NCI-H774 (cell line): ENCODE data around the gene CENPB.
"Not testable (repeated sequence)": the region's sequence is repeated elsewhere in the genome, so short reads cannot be mapped to it uniquely, and the experiment has no call there.

Experiments
- DNase-seq: peaks from one replicate; lab custom pipeline; 2025; lab: John Stamatoyannopoulos, UW

Gene CENPB, protein sequence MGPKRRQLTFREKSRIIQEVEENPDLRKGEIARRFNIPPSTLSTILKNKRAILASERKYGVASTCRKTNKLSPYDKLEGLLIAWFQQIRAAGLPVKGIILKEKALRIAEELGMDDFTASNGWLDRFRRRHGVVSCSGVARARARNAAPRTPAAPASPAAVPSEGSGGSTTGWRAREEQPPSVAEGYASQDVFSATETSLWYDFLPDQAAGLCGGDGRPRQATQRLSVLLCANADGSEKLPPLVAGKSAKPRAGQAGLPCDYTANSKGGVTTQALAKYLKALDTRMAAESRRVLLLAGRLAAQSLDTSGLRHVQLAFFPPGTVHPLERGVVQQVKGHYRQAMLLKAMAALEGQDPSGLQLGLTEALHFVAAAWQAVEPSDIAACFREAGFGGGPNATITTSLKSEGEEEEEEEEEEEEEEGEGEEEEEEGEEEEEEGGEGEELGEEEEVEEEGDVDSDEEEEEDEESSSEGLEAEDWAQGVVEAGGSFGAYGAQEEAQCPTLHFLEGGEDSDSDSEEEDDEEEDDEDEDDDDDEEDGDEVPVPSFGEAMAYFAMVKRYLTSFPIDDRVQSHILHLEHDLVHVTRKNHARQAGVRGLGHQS

DNA sequence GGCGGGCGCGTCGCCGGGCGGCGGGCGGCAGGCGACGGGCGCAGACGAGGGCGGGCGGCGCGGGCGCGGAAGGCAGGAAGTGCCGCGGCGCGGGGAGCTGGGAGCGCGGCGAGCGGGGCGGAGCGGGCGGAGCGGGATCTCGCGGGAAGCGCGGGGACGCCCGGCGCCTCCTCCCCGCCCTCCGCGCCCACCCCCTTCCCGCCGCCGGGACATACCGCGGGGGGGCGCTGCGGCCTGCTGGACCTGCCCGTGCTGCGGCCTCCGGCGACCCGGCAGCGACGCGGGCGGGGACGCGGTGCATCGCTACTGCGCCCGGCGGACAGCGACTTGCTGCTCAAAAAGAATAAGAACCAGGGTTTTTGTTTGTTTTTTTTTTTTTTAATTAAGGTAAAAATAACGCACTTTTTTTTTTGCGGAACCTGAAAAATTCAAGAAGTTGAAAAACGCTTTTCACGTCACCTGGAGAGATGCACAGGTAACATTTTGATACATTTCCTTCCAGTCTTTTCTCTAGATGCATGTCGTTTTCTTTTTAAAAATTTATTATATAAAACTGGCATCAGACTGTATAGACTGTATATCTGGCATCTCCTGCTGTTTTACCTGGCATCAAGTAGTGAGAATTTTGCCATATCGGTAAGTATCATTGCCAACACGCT lies at the start of gene CENPB:
TSS of gene CENPB (minus strand) at position 76 of the 659 bp plus-strand sequence. CDS start 257 bp downstream, outside the sequence.
- peak; percentile 83 for DNase-seq

DNA sequence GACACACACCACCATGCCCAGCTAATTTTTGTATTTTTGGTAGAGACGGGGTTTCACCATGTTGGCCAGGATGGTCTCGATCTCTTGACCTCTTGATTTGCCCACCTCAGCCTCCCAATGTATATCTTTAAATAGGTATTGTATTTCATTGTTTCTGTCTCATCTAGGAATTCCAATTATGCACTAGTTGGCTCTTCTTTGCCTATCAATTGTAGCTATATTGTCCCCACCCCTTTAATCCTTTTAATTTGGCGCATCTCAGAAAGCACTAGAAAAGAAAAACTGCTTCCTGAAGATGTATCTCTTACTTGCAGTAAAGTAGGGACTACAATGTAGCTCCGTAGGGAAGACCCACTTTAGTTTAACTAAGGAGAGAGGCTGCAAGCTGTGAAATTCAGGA lies 49.6 kb upstream of the CENPB start:
- DNase-seq, result no peak

DNA sequence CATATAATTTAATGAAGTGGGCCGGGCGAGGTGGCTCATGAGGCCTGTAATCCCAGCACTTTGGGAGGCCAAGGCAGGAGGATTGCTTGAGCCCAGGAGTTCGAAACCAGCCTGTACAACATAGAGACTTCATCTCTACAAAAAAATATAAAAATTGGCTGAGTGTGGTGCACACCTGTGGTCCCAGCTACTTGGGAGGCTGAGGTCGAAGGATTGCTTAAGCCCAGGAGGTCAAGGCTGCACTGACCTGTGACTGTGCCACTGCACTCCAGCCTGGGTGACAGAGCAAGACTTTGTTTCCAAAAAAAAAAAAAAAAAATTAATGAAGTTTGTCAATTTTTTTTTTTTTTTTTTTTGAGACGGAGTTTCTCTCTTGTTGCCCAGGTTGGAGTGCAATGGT lies 43.4 kb upstream of the CENPB start:
- DNase-seq, result not testable (repeated sequence)

DNA sequence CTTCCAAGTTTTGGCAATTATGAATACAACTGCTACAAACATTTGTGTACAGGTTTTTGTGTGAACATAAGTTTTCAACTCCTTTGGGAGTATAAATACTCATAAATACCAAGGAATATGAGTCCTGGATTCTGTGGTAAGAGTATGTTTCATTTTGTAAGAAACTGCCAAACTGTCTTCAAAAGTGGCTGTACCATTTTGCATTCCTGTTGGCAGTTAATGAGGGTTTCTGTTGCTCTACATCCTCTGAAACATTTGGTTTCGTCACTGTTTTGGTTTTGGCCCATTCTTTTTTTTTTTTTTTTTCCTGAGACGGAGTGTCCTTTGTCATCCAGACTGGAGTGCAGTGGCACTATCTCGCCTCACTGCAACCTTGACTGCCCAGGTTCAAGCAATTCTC lies 42.3 kb upstream of the CENPB start:
- no peak for DNase-seq

DNA sequence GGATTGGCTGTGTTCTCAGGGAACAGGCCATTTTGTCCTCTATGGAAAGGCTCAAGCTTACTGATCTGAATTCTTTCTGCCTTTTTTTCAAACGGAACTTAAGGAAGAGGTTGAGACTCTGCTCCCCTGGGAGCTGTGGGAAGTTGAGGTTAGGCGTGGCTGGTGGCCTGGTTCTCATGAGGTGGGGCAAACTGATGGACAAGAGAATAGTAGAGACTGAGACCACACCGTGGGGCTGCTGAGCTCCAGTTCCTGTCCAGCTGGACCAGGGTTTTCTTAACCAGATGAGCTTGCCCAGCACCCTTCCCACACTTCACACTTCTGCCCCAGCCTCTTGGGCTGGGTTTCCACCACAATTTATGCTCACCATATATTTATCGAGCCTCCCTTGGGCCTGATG lies 39.9 kb upstream of the CENPB start:
- no peak for DNase-seq

DNA sequence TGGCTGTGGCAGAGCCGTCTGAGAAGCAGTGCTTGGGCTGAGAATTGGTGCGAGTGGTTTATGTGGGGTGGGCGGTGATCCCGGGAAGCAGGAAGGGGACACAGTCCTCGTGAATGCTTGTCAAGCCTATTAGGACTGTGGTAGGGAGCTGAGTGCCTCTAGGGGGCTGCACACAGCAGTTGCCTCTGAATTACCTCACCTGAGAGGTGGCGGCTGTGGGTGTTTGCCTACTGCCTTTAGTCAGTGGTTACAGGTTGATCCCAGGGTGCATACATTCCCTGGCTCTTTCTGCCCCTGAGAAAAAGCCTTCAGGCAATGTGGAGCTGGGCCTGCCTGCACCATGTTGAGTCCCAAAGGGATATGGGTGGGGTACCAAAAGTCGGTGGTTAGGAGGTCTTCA lies 39.0 kb upstream of the CENPB start:
- DNase-seq, result no peak

DNA sequence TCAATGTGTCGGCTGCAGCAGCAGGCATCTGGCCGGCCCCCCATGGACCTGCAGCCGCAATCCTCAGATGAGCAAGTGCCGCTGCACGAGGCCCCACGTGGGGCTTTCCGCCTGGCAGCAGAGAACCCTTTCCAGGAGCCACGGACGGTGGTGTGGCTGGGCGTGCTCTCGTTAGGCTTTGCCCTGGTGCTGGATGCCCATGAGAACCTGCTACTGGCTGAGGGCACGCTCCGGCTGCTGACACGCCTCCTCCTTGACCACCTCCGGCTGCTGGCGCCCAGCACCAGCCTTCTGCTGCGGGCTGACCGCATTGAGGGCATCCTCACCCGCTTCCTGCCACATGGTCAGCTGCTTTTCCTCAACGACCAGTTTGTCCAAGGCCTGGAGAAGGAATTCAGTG lies 37.3 kb upstream of the CENPB start:
- no peak for DNase-seq

DNA sequence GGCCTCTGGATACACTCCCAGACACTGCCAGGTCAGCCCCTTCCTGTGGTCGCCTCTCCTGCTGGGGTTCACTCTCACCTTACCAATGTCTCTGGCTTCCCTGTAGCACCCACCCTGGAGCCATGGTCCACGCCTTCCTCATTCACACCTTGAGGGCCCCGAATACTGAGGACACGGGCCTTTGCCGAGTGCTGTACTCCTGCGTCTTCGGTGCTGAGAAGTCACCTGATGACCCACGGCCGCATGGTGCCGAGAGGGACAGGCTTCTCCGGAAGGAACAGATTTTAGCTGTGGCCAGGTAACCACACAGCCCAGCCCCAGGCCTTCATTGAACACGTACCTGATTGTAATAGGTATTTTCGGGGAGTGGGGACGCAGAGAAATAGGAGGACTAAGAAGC lies 35.5 kb upstream of the CENPB start:
- no peak for DNase-seq

DNA sequence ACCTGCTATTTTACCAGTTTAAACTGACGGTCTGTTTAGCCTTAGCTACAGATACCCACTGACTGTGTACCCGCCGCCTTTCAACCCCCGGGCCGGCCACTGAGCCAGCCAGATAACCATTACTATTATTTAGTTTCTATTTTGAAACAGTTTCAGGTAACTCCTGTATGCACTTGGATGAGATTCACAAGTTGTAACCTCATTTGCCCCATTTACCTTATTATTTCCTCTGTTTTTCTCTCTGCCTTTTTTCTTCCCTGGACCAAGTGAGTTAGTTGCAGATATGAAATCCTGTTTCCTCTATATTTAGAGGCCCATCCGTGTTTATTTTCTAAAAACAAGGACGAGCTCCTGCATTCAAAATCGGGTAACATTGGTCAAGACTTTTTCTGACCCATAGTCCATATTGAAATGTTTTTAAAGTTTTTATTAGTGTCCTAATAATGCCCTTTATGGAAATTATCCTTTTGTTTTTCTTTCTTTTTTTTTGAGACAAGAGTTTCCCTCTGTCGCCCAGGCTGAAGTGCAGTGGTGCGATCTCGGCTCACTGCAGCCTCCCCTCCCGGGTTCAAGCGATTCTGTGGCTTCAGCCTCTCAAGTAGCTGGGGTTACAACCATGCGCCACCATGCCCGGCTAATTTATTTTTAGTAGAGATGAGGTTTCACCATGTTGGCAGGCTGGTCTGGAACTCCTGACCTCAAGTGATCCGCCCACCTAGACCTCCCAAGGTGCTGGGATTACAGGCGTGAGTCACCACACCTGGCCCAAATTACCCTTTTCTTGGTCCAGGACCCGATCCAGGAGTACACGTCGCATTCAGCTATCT lies 34.6 kb upstream of the CENPB start:
- no peak for DNase-seq

DNA sequence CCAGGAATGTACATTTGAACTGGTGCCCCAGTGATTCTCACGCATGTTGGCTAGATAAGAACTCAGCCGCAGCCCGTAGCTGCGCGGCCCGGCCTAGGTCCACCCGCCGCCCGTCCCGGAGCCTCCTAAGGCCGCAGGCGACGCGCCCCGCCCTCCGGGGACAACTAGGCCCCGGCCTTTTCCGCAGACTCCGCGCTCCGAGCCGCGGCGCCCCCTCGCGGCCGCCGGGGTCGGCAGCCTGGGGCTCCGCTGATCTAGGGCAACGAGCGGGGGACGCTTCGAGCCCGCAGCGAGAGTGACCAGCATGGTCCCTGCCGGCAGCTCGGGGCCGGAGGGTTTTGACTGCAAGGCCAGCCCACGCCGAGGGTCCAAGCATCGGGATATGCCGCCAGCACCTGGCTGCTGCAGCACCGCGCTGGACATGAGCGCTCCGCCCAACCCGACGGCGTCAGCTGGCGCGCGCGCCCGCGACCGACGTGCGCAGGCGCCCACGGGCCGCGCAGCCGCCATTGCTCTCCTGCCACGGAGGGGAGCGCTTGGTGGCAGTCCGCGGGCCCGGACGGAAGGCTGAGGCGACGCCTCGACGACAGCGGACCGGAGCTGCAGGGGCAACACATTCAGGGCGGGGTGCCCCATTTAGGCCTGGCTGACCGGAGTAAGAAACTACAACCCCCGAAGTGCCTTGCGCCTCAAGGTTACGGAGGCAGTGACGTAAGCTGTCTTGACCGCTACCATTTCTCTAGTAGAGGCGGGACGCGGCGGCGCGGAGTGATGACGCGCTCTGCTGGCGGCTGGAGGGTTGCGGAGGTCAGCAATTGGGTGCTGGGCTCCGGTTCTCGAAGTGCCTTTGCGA lies 33.7 kb upstream of the CENPB start, which contains the start of gene AP5S1:
TSS of gene AP5S1 (plus strand) at position 500 of the 853 bp plus-strand sequence. CDS start 1,571 bp downstream, outside the sequence.
- DNase-seq, result peak; percentile 94

DNA sequence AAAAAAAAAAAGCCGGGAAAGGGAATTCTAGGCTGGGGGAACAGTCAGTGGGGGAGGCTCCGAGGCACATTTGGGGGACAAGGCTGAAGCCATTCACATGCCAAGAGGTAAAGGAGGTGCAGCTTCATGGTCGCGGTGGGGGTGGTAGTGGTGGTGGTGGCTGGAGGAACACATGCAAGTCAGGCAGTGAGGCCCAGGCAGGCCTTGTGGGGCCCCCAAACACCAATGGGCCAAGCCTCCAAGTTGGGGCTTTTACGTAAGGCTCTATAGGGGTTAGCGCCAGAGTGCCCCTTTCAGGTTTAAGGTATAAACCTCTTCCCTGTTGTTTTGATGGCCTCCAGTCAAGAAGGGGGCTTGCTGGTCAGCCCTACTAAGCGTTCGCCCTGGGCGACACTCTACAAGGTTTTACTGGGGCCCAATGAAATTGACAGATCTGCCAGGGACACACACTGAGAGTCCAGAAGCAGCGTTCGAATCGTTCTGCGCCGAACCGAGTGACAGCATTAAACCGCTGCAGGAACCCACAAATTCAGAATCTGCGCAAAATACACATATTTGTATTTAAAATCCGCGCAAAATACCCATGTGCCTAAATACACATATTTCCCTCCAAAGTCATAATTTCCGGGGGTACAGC lies 33.0 kb upstream of the CENPB start:
- DNase-seq, result no peak

DNA sequence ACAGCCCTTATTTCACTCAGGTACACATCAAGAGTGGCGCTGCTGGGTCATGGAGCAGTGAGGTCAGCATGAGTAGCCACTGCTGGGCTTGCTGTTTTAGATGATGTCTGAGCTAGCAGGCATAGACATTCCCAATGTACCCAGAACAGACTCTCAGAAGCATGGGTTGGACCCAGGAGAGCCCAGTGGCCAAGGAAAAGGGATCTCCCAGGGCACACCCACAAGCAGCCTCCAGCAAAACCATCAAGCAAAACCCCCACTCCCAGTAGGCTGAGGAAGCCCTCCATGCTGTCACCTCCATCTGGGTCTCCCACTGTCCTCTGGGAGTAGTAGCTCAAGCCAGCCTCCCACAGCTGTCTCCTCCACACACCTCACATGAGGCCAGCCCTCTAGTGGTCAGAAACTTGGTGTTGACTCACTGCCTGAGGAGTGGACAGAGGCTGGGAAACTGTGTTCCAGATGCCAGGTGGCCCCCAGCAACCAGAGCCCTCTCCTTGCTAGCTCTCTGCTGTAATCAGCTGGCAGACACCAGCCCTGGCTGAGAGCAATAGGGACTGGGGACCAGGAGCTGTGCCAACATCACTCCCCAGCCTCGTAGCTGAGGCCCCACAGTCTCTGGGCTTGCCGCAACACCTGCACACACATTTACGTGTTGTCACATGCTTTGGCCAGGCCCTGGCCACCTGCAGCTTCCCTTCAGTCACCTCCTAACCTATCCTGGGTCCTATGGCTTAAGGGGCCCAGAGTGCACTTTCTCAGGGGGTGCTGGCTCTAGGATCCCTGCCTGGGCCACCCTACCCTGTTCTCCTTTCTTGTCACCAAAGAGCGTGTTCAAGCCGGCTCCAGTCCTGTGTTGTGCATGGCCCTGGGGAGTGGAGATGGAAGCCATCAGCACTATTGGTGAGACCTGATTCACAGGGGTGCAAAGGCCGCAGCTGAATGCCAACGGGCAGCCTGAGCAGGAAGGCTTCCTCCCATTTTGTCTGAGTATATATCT lies 31.9 kb upstream of the CENPB start:
- peak; percentile 80 for DNase-seq

DNA sequence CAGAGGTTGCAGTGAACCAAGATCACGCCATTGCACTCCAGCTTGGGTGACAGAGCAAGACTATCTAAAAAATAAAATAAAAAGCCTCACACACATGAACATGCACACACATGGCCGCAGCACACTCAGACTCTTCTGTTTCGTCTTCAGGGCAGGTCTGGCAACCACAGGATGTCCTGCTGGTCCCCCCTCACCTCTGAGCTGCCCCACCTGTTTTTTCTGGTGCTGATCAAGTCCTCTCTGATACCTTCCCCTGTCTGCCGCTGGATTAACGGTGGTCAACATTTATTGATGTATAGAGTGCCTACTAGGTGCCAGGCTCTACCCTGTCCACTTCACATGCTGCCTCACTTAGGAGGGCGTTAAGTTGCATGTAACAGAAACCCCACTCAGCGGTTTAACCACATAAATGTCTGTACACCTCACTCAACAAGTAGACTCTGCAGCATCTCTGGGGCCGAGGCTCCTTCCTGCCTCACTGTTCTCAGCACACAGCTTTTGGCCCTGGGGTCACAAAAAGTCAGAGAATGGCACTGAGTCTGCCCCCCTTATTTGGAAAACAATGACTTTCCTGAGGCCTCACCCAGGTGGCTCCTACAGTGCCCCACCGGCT lies 29.3 kb upstream of the CENPB start:
- no peak for DNase-seq

DNA sequence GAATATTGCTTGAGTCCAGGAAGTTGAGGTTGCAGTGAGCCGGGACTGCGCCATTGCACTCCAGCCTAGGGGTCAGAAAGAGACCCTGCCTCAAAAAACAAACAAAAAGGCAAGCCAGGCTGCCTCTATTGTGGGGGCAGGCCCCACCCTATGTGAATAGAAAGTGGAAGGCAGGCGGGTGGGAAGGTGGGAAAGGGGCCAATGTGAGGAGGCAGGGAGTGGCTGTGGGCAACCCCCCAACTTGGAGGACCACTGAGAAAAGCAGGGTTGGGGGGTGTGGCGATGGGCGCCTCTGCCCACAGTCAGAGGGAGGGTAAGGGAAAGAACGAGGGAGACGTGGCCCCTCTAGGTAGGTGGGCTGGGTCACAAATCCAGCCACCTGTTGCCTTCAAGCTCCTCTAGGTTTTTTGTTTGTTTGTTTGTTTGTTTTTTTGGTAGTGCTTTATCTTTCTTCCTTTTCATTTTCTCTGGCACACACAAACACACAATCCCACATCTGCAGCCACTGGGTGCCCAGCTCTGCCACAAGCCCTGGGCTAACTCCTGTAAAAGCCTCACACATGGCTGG lies 28.5 kb upstream of the CENPB start:
- no peak for DNase-seq

DNA sequence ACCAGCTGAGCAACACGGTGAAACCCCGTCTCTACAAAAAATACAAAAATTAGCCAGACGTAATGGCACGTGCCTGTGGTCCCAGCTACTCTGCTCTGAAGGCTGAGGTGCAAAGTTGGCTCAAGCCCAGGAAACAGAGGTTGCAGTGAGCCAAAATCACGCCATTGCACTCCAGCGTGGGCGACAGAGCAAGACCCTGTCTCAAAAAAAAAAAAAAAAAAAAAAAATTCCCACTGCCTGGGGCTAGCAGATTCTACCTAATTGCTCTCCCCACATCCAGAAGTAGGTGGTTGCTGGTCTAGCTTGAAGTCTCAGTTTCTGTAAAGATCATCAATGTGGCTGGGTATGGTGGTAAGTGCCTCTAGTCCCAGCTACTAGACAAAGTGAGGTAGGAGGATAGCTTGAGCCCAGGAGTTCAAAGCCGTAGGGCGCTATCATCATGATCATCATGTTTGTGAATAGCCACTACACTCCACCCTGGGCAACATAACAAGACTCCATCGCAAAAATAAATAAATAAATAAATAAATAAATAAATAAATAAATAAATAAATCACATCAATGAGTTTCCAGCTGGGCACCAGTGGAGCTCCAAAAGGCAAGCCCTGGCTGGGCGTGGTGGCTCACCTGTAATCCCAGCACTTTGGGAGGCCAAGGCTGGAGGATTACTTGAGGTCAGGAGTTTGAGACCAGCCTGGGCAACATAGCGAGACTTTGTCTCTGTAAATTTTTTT lies 27.5 kb upstream of the CENPB start:
- no peak for DNase-seq

DNA sequence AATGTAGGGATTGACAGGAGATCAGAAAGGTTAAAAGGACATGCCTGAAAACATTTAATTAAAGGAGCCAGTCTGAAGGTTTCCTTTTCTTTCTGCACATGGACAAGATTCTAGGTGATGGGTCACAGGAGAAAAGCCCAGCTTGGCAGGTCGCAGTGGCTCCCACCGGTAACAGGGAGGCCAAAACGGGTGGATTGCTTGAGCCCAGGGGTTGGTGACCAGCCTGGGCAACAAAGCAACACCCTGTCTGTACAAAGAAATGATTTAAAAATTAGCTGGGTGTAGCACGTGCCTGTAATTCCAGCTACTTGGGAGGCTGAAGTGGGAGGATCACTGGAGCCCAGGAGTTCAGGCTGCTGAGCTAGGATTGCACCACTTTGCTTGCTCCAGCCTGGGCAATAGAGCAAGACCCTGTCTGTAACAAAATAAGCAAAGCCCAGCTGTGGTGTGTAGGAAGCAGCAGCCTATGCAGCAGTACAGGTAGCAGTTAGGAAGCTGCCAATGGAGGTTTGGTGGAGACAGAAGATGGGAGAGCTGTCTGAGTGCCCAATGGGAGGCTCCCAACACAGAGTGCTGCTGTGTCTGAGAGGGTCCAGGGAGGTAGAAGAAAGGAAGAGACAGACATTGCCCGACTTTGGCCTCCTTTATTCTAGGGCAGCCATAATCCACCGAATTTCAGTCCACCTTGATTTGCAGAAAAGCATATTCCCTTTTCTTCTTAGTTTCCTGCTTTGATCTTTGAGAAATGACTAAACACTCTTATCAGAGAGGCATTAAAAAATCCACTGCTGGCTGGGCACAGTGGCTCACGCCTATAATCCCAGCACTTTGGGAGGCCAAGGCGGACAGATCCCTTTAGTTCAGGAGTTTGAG lies 26.7 kb upstream of the CENPB start:
- DNase-seq, result no peak

DNA sequence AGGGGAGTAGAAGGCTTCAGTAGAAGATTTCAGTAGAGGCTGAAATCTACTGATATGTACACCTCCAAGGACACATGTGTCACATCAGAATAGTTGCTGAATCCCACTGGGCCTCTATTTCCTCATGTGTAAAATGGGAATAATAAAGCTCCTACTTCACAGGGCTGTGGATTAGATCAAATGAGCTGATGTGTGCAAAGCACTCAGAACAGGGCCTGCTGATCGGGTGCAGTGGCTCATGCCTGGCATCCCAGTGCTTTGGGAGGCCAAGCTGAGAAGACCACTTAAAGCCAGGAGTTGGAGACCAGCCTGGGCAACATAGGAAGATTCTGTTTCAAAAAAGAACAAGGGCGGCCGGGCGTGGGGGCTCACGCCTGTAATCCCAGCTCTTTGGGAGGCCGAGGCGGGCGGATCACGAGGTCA lies 25.7 kb upstream of the CENPB start:
- no peak for DNase-seq
